PC-3 (cell line): ENCODE measurements around the gene OR8B8.

Source experiments
- EZH2 ChIP-seq: fragments of 300-600 bp; sonication (generic); IDR thresholded peaks from one replicate; pipeline ENCODE4 v1.6.1; 2017; ENCODE audit warnings: antibody characterized with exemption, mild to moderate bottlenecking, low read length; ENCODE audit not compliant: unreplicated experiment
- TF ChIP-seq, protein P1 (sequence below): fragments of 300-600 bp; sonication (generic); conservative IDR thresholded peaks from 2 replicates; pipeline ENCODE4 v1.5.1; 2017; ENCODE audit warnings: antibody characterized with exemption, low read depth, mild to moderate bottlenecking, low read length

GRCh38 chr11:124463324-124463723, 17.8 kb upstream of the OR8B8 start:
- TF ChIP-seq, protein P1, sequence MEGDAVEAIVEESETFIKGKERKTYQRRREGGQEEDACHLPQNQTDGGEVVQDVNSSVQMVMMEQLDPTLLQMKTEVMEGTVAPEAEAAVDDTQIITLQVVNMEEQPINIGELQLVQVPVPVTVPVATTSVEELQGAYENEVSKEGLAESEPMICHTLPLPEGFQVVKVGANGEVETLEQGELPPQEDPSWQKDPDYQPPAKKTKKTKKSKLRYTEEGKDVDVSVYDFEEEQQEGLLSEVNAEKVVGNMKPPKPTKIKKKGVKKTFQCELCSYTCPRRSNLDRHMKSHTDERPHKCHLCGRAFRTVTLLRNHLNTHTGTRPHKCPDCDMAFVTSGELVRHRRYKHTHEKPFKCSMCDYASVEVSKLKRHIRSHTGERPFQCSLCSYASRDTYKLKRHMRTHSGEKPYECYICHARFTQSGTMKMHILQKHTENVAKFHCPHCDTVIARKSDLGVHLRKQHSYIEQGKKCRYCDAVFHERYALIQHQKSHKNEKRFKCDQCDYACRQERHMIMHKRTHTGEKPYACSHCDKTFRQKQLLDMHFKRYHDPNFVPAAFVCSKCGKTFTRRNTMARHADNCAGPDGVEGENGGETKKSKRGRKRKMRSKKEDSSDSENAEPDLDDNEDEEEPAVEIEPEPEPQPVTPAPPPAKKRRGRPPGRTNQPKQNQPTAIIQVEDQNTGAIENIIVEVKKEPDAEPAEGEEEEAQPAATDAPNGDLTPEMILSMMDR = no peak
- no peak for TF ChIP-seq EZH2
